H9 (cell line): ENCODE measurements around the gene PTPRN2. TPM values are rescaled to one million over a fixed set of nuclear protein-coding genes. Genes with fewer than 3 reads are reported as not detected.

ENCODE experiments used
- DNase-seq: peaks from one replicate; pipeline ENCODE4 v3.0.0-alpha.2; 2017
- H2AFZ ChIP-seq: one replicate; pipeline ENCODE4 v1.6.1; 2013; ENCODE audit warnings: mild to moderate bottlenecking, low read length, control low read depth, moderate library complexity
- H2AK5ac ChIP-seq: 2 replicates; pipeline ENCODE4 v1.6.1; 2013; ENCODE audit warnings: low read length, control low read depth, mixed read lengths; ENCODE audit not compliant: insufficient read length
- H2BK120ac ChIP-seq: one replicate; pipeline ENCODE4 v1.6.1; 2013; ENCODE audit warnings: low read depth, mild to moderate bottlenecking, low read length, control low read depth, inconsistent platforms; ENCODE audit not compliant: poor library complexity, severe bottlenecking
- H2BK12ac ChIP-seq: 2 replicates; pipeline ENCODE4 v1.6.1; 2013; ENCODE audit warnings: low read length, control low read depth, mixed read lengths, low read depth; ENCODE audit not compliant: insufficient read length
- H2BK15ac ChIP-seq: 2 replicates; pipeline ENCODE4 v1.6.1; 2013; ENCODE audit warnings: low read depth, low read length, control low read depth
- H2BK20ac ChIP-seq: one replicate; pipeline ENCODE4 v1.6.1; 2013; ENCODE audit warnings: low read depth, mild to moderate bottlenecking, low read length, control low read depth, inconsistent platforms; ENCODE audit not compliant: poor library complexity, severe bottlenecking
- H2BK5ac ChIP-seq: 2 replicates; pipeline ENCODE4 v1.6.1; 2013; ENCODE audit warnings: low read length, control low read depth, mixed read lengths; ENCODE audit not compliant: insufficient read length
- H3K14ac ChIP-seq: 2 replicates; pipeline ENCODE4 v1.6.1; 2013; ENCODE audit warnings: low read length, control low read depth; ENCODE audit not compliant: insufficient read depth
- H3K18ac ChIP-seq: 2 replicates; pipeline ENCODE4 v1.6.1; 2013; ENCODE audit warnings: low read depth, mild to moderate bottlenecking, mixed read lengths, low read length, control low read depth; ENCODE audit not compliant: insufficient read length
- H3K23ac ChIP-seq: 2 replicates; pipeline ENCODE4 v1.6.1; 2013; ENCODE audit warnings: low read length, control low read depth, mixed read lengths, low read depth; ENCODE audit not compliant: insufficient read length
- H3K23me2 ChIP-seq: 2 replicates; pipeline ENCODE4 v1.6.1; 2013; ENCODE audit warnings: low read depth, mild to moderate bottlenecking, mixed read lengths, low read length, control low read depth; ENCODE audit not compliant: insufficient read length, poor library complexity, severe bottlenecking
- H3K27ac ChIP-seq: 2 replicates; pipeline ENCODE4 v1.5.1; 2013; ENCODE audit warnings: low read length, control low read depth, mixed read lengths, low read depth; ENCODE audit not compliant: insufficient read length
- H3K27me3 ChIP-seq: 2 replicates; pipeline ENCODE4 v1.6.1; 2013; ENCODE audit warnings: low read length, control low read depth, inconsistent platforms; ENCODE audit not compliant: insufficient read depth
- H3K4ac ChIP-seq: 2 replicates; pipeline ENCODE4 v1.6.1; 2013; ENCODE audit warnings: low read depth, mild to moderate bottlenecking, control low read depth, inconsistent platforms, low read length, moderate library complexity
- H3K4me1 ChIP-seq: 2 replicates; pipeline ENCODE4 v1.6.1; 2013; ENCODE audit warnings: low read length, control low read depth, inconsistent platforms; ENCODE audit not compliant: insufficient read depth
- H3K4me2 ChIP-seq: 2 replicates; pipeline ENCODE4 v1.6.1; 2013; ENCODE audit warnings: low read length, control low read depth, mixed read lengths; ENCODE audit not compliant: insufficient read length, insufficient read depth
- H3K56ac ChIP-seq: 2 replicates; pipeline ENCODE4 v1.6.1; 2013; ENCODE audit warnings: low read depth, mild to moderate bottlenecking, mixed read lengths, low read length, control low read depth; ENCODE audit not compliant: insufficient read length
- H3K79me1 ChIP-seq: 2 replicates; pipeline ENCODE4 v1.6.1; 2013; ENCODE audit warnings: low read depth, mild to moderate bottlenecking, moderate library complexity, low read length, control low read depth, inconsistent platforms; ENCODE audit not compliant: insufficient read depth, poor library complexity, severe bottlenecking
- H3K79me2 ChIP-seq: 2 replicates; pipeline ENCODE4 v1.6.1; 2013; ENCODE audit warnings: low read length, control low read depth, inconsistent platforms; ENCODE audit not compliant: insufficient read depth
- H3K9ac ChIP-seq: 2 replicates; pipeline ENCODE4 v1.6.1; 2013; ENCODE audit warnings: low read length, control low read depth, mixed read lengths; ENCODE audit not compliant: insufficient read length; ENCODE audit errors: extremely low read depth
- H3K9me3 ChIP-seq: one replicate; pipeline ENCODE4 v1.6.1; 2013; ENCODE audit warnings: low read depth, low read length, inconsistent platforms; ENCODE audit not compliant: control insufficient read depth
- H3T11ph ChIP-seq: one replicate; pipeline ENCODE4 v1.6.1; 2013; ENCODE audit warnings: mild to moderate bottlenecking, low read length, control low read depth, inconsistent platforms
- H4K20me1 ChIP-seq: one replicate; pipeline ENCODE4 v1.6.1; 2013; ENCODE audit not compliant: control insufficient read depth, insufficient read length, insufficient read depth
- H4K5ac ChIP-seq: 2 replicates; pipeline ENCODE4 v1.6.1; 2013; ENCODE audit warnings: low read depth, mild to moderate bottlenecking, mixed read lengths, low read length, control low read depth; ENCODE audit not compliant: insufficient read length
- H4K8ac ChIP-seq: replicated peaks from 2 replicates; pipeline ENCODE4 v1.6.1; 2013; ENCODE audit warnings: low read length, control low read depth, mixed read lengths, low read depth; ENCODE audit not compliant: insufficient read length
- H4K91ac ChIP-seq: 2 replicates; pipeline ENCODE4 v1.6.1; 2013; ENCODE audit warnings: low read depth, mild to moderate bottlenecking, moderate library complexity, mixed read lengths, low read length, control low read depth; ENCODE audit not compliant: insufficient read length
- H3K27ac Mint-ChIP-seq, 3 experiments: 2 replicates in 2 of 3; 3 replicates in 1 of 3; pipeline ENCODE4 v1.8.0; 2020 to 2021; ENCODE audit warnings: mixed read lengths in 3 of 3, mild to moderate bottlenecking in 1 of 3, moderate library complexity in 1 of 3
- H3K27me3 Mint-ChIP-seq: 2 replicates; pipeline ENCODE4 v1.8.0; 2021; ENCODE audit warnings: low read depth, mild to moderate bottlenecking, moderate library complexity, mixed read lengths
- H3K36me3 Mint-ChIP-seq, 3 experiments: 2 replicates in 2 of 3; 3 replicates in 1 of 3; pipeline ENCODE4 v1.8.0; 2020 to 2021; ENCODE audit warnings: low read depth in 3 of 3, mixed read lengths in 3 of 3; ENCODE audit not compliant: insufficient read depth in 1 of 3
- H3K4me1 Mint-ChIP-seq, 2 experiments: 2 replicates each; pipeline ENCODE4 v1.8.0; 2020; ENCODE audit warnings: mixed read lengths in 2 of 2
- H3K4me3 Mint-ChIP-seq, 2 experiments: 2 replicates in 1 of 2; 3 replicates in 1 of 2; pipeline ENCODE4 v1.8.0; 2020 to 2021; ENCODE audit warnings: mild to moderate bottlenecking in 2 of 2, mixed read lengths in 2 of 2, moderate library complexity in 1 of 2
- H3K9me3 Mint-ChIP-seq, 2 experiments: 2 replicates in 1 of 2; 3 replicates in 1 of 2; pipeline ENCODE4 v1.8.0; 2020; ENCODE audit warnings: mild to moderate bottlenecking in 2 of 2, mixed read lengths in 2 of 2, moderate library complexity in 1 of 2
- WGBS: extraction: QIAGEN DNeasy Blood & Tissue Kit; methylation state at CpG from one replicate; pipeline ENCODE4 v1.1.7; 2013; ENCODE audit warnings: missing lambda C conversion rate, low lambda C conversion rate, mixed read lengths; ENCODE audit not compliant: insufficient read length; ENCODE audit errors: extremely low coverage; 5-methylcytosine and 5-hydroxymethylcytosine counted together
- total RNA-seq: library from RNA; stranded (reverse); gene quantifications from 2 replicates; pipeline ENCODE4 v1.2.1, GENCODE V29; 2021
- TF ChIP-seq, protein P1 (sequence below): fragments of 200-600 bp; sonication (generic); conservative IDR thresholded peaks from 3 replicates; pipeline ENCODE4 v1.8.0; 2021; ENCODE audit warnings: antibody characterized with exemption, mild to moderate bottlenecking

The PTPRN2 gene
- total RNA-seq, 1 experiment from 2014 or later = 5.2 TPM

DNA sequence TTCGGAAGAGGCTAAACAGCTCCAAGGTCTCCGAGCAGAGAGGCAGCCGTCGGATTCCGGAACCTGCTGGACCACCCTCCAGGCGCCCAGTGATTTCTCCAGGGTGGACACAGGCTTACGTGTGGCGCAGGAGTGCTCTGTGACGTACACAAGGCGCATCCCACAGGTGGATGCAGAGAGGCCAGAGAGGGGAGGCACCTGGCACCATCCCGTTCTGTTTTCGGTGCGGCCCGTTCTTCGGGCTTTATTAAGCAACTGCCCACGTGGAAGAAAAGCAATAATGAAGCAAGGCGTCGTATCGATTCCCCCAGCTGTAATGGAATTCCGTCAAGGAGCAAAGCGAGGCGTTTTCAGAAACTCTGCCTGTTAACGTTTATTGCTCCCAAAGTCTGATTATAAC, 163.6 kb downstream of the PTPRN2 start:
- Histone ChIP-seq H4K91ac (no peak overlapping the region), H4K8ac (no peak overlapping the region), H3K56ac (no peak overlapping the region), H2BK15ac (no peak overlapping the region), H3K27ac (no peak overlapping the region), H2BK5ac (no peak overlapping the region), H3K4me2 (no peak overlapping the region), H3K23me2 (no peaks in the 10 kb centered on the region), H3K9me3 (peaks cover under 1% of the 10 kb centered on the region), H3K18ac (no peak overlapping the region), H3K4ac (no peak overlapping the region), H3K14ac (no peak overlapping the region), H2BK12ac (no peak overlapping the region), H2BK20ac (no peak overlapping the region), H3K4me1 (no peaks in the 10 kb centered on the region), H3K23ac (no peak overlapping the region), H2AK5ac (no peak overlapping the region), H3K27me3 (no peaks in the 10 kb centered on the region), H3T11ph (no peak overlapping the region), H3K79me1 (no peaks in the 10 kb centered on the region), H4K5ac (no peak overlapping the region), H2BK120ac (no peak overlapping the region), H4K20me1 (no peaks in the 10 kb centered on the region), H2AFZ (no peak overlapping the region), H3K79me2 (no peaks in the 10 kb centered on the region), H3K9ac (no peak overlapping the region)
- TF ChIP-seq, protein P1, sequence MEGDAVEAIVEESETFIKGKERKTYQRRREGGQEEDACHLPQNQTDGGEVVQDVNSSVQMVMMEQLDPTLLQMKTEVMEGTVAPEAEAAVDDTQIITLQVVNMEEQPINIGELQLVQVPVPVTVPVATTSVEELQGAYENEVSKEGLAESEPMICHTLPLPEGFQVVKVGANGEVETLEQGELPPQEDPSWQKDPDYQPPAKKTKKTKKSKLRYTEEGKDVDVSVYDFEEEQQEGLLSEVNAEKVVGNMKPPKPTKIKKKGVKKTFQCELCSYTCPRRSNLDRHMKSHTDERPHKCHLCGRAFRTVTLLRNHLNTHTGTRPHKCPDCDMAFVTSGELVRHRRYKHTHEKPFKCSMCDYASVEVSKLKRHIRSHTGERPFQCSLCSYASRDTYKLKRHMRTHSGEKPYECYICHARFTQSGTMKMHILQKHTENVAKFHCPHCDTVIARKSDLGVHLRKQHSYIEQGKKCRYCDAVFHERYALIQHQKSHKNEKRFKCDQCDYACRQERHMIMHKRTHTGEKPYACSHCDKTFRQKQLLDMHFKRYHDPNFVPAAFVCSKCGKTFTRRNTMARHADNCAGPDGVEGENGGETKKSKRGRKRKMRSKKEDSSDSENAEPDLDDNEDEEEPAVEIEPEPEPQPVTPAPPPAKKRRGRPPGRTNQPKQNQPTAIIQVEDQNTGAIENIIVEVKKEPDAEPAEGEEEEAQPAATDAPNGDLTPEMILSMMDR = no peak
- Mint-ChIP-seq H3K4me3 (no peak overlapping the region; a peak in 1 of 5 replicates), H3K27ac (no peak overlapping the region), H3K27me3 (peaks cover 4% of the 10 kb centered on the region; the same call in 1 of the 2 replicates), H3K9me3 (peaks cover under 1 to 6% of the 10 kb centered on the region in 2 experiments), H3K36me3 (peaks cover 0 to 9% (median 0%) of the 10 kb centered on the region in 3 experiments; a peak in 4 of 7 replicates), H3K4me1 (peaks cover 0 to 4% of the 10 kb centered on the region in 2 experiments; a peak in 1 of 4 replicates)
- WGBS = no CpG with 5 or more reads among the region's 23 CpGs
- no peak for DNase-seq
